B cell (primary cell): Measurements from ENCODE around the gene OR5A2. TPM values are rescaled to one million over a fixed set of nuclear protein-coding genes. Genes with fewer than 3 reads are reported as not detected.

ENCODE experiments used
- ATAC-seq: fragments of 200-7000 bp; cut with Tn5 transposase; one replicate; pipeline ENCODE4 v1.10.0; 2021; ENCODE audit warnings: low read depth, mild to moderate bottlenecking, moderate number of reproducible peaks, moderate library complexity
- CTCF ChIA-PET: fragments of 350-600 bp; sonication (Branson Sonifier 250); formaldehyde crosslinking; loops from one replicate; lab custom pipeline; 2021; ENCODE audit warnings: antibody characterized with exemption, inconsistent platforms; lab: Charles Lee
- POLR2A ChIA-PET: fragments of 350-600 bp; sonication (Branson Sonifier 250); formaldehyde crosslinking; loops from one replicate; lab custom pipeline; 2021; ENCODE audit warnings: antibody characterized with exemption; lab: Charles Lee
- DNase-seq: peaks from one replicate; pipeline ENCODE4 v3.0.0; 2013
- H2AFZ ChIP-seq: 2 replicates; pipeline ENCODE4 v1.6.1; 2012; ENCODE audit warnings: mild to moderate bottlenecking, low read depth, low read length; ENCODE audit not compliant: insufficient read depth, poor library complexity, severe bottlenecking
- H3K27ac ChIP-seq, 2 donors: 1 replicate in 1 of 2; 2 replicates in 1 of 2; pipeline ENCODE4 v1.5.1; 2012 to 2013; ENCODE audit warnings: low read length in 2 of 2, mild to moderate bottlenecking in 2 of 2, moderate library complexity in 1 of 2
- H3K27me3 ChIP-seq, 4 experiments: fragments of 200-600 bp in 1 of 4; sonication (generic) in 1 of 4; replicated peaks in 1 of 4; 1 replicate in 2 of 4; 2 replicates in 2 of 4; pipeline versions ENCODE4 v1.6.1 to v1.7.0; 2013 to 2016; ENCODE audit warnings: low read length in 3 of 4, mild to moderate bottlenecking in 2 of 4, mixed read lengths in 1 of 4, moderate library complexity in 1 of 4; ENCODE audit not compliant: insufficient read depth in 4 of 4, control insufficient read depth in 3 of 4; ENCODE audit errors: control extremely low read depth in 1 of 4
- H3K36me3 ChIP-seq, 2 experiments: replicated peaks in 1 of 2; 1 replicate in 1 of 2; 2 replicates in 1 of 2; pipeline versions ENCODE4 v1.6.1 to v1.7.1; 2013; ENCODE audit warnings: low read length in 1 of 2; ENCODE audit not compliant: insufficient read depth in 2 of 2, control insufficient read depth in 1 of 2; ENCODE audit errors: control extremely low read depth in 1 of 2, extremely low read depth in 1 of 2
- H3K4me1 ChIP-seq, 2 donors: fragments of 200-600 bp in 1 of 2; sonication (generic) in 1 of 2; 1 replicate in 1 of 2; 2 replicates in 1 of 2; pipeline versions ENCODE4 v1.5.1 to v1.6.1; 2013 to 2017; ENCODE audit warnings: low read length in 2 of 2; ENCODE audit not compliant: control insufficient read depth in 2 of 2, insufficient read depth in 2 of 2
- H3K4me2 ChIP-seq: replicated peaks from 2 replicates; pipeline ENCODE3; 2012; ENCODE audit warnings: mild to moderate bottlenecking, low read depth, low read length; ENCODE audit not compliant: poor library complexity, severe bottlenecking
- H3K4me3 ChIP-seq, 5 experiments: fragments of 200-600 bp in 1 of 5; sonication (generic) in 1 of 5; 1 replicate in 3 of 5; 2 replicates in 2 of 5; pipeline versions ENCODE4 v1.5.1 to v1.7.0; 2011 to 2016; ENCODE audit warnings: low read length in 4 of 5, mild to moderate bottlenecking in 4 of 5, low read depth in 2 of 5, control low read depth in 1 of 5, moderate library complexity in 1 of 5; ENCODE audit not compliant: insufficient read depth in 1 of 5; ENCODE audit errors: control extremely low read depth in 1 of 5, extremely low read depth in 1 of 5
- H3K79me2 ChIP-seq: fragments of 200-600 bp; sonication (generic); one replicate; pipeline ENCODE4 v1.6.0; 2016; ENCODE audit warnings: low read length; ENCODE audit not compliant: control insufficient read depth, insufficient read depth
- H3K9ac ChIP-seq: fragments of 200-600 bp; sonication (generic); 2 replicates; pipeline ENCODE4 v1.6.1; 2017; ENCODE audit warnings: mild to moderate bottlenecking, low read length, moderate library complexity
- H3K9me3 ChIP-seq, 3 donors: one replicate each; pipeline versions ENCODE4 v1.6.1 to v1.7.1; 2013; ENCODE audit warnings: low read length in 2 of 3; ENCODE audit not compliant: control insufficient read depth in 2 of 3, insufficient read depth in 1 of 3; ENCODE audit errors: control extremely low read depth in 1 of 3
- H4K20me1 ChIP-seq: 2 replicates; pipeline ENCODE4 v1.6.0; 2012; ENCODE audit warnings: mild to moderate bottlenecking, low read length; ENCODE audit not compliant: insufficient read depth, control insufficient read depth, poor library complexity, severe bottlenecking
- H3K27ac Mint-ChIP-seq: one replicate; pipeline ENCODE4 v1.8.0; 2021; ENCODE audit warnings: mixed read lengths
- H3K27me3 Mint-ChIP-seq: one replicate; pipeline ENCODE4 v1.8.0; 2021; ENCODE audit warnings: mixed read lengths
- H3K4me1 Mint-ChIP-seq: one replicate; pipeline ENCODE4 v1.8.0; 2021; ENCODE audit warnings: mixed read lengths
- H3K4me3 Mint-ChIP-seq: one replicate; pipeline ENCODE4 v1.8.0; 2021; ENCODE audit warnings: mixed read lengths
- H3K9me3 Mint-ChIP-seq: one replicate; pipeline ENCODE4 v1.8.0; 2022; ENCODE audit warnings: mixed read lengths; ENCODE audit not compliant: insufficient read depth
- EZH2 ChIP-seq: IDR thresholded peaks from 2 replicates; pipeline ENCODE4 v1.6.1; 2012; ENCODE audit warnings: borderline replicate concordance, low read depth, mild to moderate bottlenecking, moderate library complexity, low read length; ENCODE audit not compliant: insufficient read depth, poor library complexity, severe bottlenecking
- WGBS: methylation state at CpG from one replicate; pipeline ENCODE4 v1.1.5; 2013; ENCODE audit warnings: missing lambda C conversion rate; ENCODE audit not compliant: insufficient coverage; 5-methylcytosine and 5-hydroxymethylcytosine counted together
- intact Hi-C: fragments of 100-400 bp; cut with micrococcal nuclease; formaldehyde crosslinking; loops from one replicate; pipeline ENCODE4 v1.10.0; 2022
- polyA plus RNA-seq: library from polyadenylated mRNA; depleted of rRNA; stranded (reverse); fragments of >200 nt; gene quantifications from 2 replicates; pipeline ENCODE4 v1.2.3, GENCODE V29; 2012
- total RNA-seq, 2 donors: library from RNA; stranded (reverse); fragments of 120-200 nt in 1 of 2; gene quantifications; 1 replicate in 1 of 2; 2 replicates in 1 of 2; pipeline versions ENCODE4 v1.2.3 to v1.2.4, GENCODE V29; 2013 to 2022
- TF ChIP-seq, protein P1 (sequence below): fragments of 200-600 bp; IDR thresholded peaks from one replicate; pipeline ENCODE4 v1.8.0; 2022; ENCODE audit warnings: antibody characterized with exemption, mild to moderate bottlenecking

OR5A2 gene
- total and polyA plus RNA-seq, 2 donors (not counting 1 experiment from before 2014, with no cell fraction given), result not detected

DNA sequence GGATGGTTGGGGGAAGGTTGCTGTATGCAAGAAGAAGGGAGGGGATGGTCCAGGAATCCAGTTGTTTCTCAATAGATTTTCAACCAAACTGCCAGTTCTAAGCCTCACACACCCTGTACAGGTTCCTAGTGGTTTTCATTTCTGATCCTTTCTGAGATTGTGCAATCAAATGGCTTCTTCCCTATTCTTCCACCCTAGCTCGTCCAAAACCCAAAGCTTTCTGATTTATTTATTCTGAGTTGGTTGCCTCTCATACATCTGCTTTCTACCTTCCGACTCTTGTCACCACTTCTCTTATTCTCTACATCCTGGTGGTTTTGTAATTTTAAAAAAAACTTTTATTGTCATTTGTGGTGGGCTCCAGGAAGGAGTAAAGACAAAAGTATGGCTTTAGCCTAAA is 12.6 kb downstream of the OR5A2 start:
- H3K4me1 ChIP-seq, result peaks cover 44% of the 10 kb centered on the region in 2 donors
- intact Hi-C loops, result no loop called here

GRCh38 chr11:59403546-59403945 is 22.7 kb downstream of the OR5A2 start:
- H3K36me3 ChIP-seq, result no peaks in the 10 kb centered on the region
- Mint-ChIP-seq H3K27ac (no peak overlapping the region), H3K4me1 (no peaks in the 10 kb centered on the region), H3K9me3 (peaks cover 8% of the 10 kb centered on the region), H3K4me3 (no peak overlapping the region), H3K27me3 (no peaks in the 10 kb centered on the region)
- no peak for ATAC-seq
- H3K4me3 ChIP-seq, result no peak overlapping the region
- no peak overlapping the region for H2AFZ ChIP-seq
- ChIA-PET POLR2A (no interaction called here), CTCF (interaction anchor here (0.7 to 2.5 kb wide), 2 partner anchors 10 to 26 kb away, joined by 3 to 8 read pairs; no protein-coding TSS in a partner anchor)
- no peak overlapping the region for H3K4me2 ChIP-seq
- TF ChIP-seq, protein P1, sequence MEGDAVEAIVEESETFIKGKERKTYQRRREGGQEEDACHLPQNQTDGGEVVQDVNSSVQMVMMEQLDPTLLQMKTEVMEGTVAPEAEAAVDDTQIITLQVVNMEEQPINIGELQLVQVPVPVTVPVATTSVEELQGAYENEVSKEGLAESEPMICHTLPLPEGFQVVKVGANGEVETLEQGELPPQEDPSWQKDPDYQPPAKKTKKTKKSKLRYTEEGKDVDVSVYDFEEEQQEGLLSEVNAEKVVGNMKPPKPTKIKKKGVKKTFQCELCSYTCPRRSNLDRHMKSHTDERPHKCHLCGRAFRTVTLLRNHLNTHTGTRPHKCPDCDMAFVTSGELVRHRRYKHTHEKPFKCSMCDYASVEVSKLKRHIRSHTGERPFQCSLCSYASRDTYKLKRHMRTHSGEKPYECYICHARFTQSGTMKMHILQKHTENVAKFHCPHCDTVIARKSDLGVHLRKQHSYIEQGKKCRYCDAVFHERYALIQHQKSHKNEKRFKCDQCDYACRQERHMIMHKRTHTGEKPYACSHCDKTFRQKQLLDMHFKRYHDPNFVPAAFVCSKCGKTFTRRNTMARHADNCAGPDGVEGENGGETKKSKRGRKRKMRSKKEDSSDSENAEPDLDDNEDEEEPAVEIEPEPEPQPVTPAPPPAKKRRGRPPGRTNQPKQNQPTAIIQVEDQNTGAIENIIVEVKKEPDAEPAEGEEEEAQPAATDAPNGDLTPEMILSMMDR, result no peak
- TF ChIP-seq EZH2, result no peak
- peaks cover 0 to 13% (median 4%) of the 10 kb centered on the region in 3 donors for H3K9me3 ChIP-seq
- no peaks in the 10 kb centered on the region for H4K20me1 ChIP-seq
- no peak overlapping the region for H3K9ac ChIP-seq
- H3K4me1 ChIP-seq, result no peaks in the 10 kb centered on the region
- no peak overlapping the region for H3K27ac ChIP-seq
- no peaks in the 10 kb centered on the region for H3K27me3 ChIP-seq
- H3K79me2 ChIP-seq, result no peaks in the 10 kb centered on the region
- intact Hi-C loops, result no loop called here
- no peak for DNase-seq

More for the DNA sequence above, 12.6 kb downstream of the OR5A2 start:
- H3K27ac Mint-ChIP-seq, result no peak overlapping the region
- WGBS, result no CpG with 5 or more reads among the region's 2 CpGs
- no peak overlapping the region for H3K4me3 Mint-ChIP-seq
- Histone ChIP-seq H3K9me3 (peaks cover 0 to 28% (median 10%) of the 10 kb centered on the region in 3 donors), H3K79me2 (no peaks in the 10 kb centered on the region), H3K9ac (no peak overlapping the region), H3K4me2 (peak overlapping the region; percentile 1), H3K4me3 (no peak overlapping the region), H3K27ac (no peak overlapping the region), H3K27me3 (no peaks in the 10 kb centered on the region), H4K20me1 (no peaks in the 10 kb centered on the region), H2AFZ (peak overlapping the region; percentile 5), H3K36me3 (no peaks in the 10 kb centered on the region)
- no peak for DNase-seq
- H3K27me3 Mint-ChIP-seq, result no peaks in the 10 kb centered on the region
- H3K9me3 Mint-ChIP-seq, result peaks cover 16% of the 10 kb centered on the region
- H3K4me1 Mint-ChIP-seq, result peaks cover 37% of the 10 kb centered on the region
- POLR2A ChIA-PET, result no interaction called here
- TF ChIP-seq, protein P1, result no peak
- no peak for TF ChIP-seq EZH2
- CTCF ChIA-PET, result interaction anchor here (1.1 to 1.3 kb wide), 2 partner anchors 13 to 16 kb away, joined by 4 to 5 read pairs; partner anchors contain the start of gene OR5A2
- no peak for ATAC-seq
